ELR (cell line): ENCODE data around the gene NEU2.
A peak's percentile ranks its signal among the peaks of the same experiment; 100 is the strongest.
"Not testable (repeated sequence)": the region's sequence is repeated elsewhere in the genome, so short reads cannot be mapped to it uniquely, and the experiment has no call there.

Experiments used
- DNase-seq: peaks from one replicate; pipeline ENCODE4 v3.0.0-alpha.2; 2015; ENCODE audit warnings: low read depth

The NEU2 gene

GRCh38 chr2:233010569-233011267 is 21.8 kb upstream of the NEU2 start:
- no peak for DNase-seq

DNA sequence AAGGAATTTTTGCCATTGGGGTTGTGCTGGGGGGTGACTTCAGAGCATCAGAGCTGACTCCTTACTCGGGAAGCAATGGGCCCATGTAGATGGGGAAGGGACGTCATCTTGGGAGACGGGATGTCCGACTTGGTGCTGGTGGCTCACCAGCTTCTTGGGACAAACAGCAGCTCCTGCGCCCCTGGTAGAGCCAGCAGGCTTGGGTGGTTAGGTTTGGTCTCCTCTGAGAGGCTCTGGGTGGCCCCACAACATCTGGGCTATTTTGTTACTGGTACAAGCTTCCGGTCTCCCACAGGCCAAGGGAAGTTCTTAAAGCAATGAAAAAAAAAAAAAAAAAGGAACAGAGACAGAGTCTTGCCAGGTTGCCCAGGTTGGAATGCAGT is 21.2 kb upstream of the NEU2 start:
- no peak for DNase-seq

DNA sequence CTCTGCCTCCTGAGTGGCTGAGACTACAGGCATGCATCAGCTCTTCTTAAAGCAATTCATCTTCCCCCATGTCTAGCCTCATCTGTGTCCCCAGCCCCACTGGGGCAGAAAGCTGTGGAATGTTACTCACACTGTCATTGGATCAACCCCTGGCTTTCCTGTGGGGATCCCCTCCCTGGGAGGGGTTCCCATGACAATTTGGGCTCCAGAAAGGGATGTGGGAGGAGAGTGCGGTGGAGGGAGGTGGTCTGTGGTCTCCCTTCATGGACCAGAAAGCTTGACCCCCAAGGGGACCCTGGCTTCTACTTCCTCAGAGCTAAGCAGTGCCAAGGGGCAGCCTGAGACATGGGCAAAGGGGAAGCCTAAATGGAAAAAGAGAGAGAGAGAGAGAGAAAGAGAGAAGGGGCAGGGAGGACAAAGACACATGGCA is 20.8 kb upstream of the NEU2 start:
- DNase-seq, result no peak

DNA sequence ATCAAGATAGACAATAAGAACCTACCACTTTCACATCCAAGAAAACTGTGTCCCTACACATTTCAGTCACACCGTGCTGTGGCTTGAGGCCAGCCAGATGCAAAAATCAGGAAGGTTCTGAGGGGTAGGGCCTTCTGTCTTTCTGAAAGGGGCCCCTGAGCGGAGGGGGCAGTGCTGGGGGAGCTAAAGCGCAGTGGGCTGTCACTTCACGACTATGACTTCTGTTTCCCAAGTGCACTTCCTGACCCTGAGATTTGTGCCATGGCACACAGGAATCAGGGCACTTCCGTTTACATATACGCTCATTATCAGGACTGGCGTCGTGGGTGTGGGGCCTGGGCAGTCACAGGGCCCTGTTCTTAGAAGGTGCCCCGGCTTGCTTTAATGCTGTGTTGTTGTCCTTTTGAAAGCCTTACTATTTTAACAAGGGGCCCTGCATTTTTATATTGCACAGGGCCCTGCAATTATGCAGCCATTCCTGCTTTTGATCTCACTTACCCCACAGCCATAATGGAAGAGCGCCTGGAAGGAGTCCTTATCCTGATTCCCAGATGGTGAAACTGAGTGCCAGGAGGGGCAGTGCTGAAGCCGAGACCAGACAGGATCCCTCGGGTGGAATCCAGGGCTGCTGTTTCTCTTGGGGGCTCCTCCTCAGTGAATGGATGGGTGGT is 20.0 kb upstream of the NEU2 start:
- no peak for DNase-seq

DNA sequence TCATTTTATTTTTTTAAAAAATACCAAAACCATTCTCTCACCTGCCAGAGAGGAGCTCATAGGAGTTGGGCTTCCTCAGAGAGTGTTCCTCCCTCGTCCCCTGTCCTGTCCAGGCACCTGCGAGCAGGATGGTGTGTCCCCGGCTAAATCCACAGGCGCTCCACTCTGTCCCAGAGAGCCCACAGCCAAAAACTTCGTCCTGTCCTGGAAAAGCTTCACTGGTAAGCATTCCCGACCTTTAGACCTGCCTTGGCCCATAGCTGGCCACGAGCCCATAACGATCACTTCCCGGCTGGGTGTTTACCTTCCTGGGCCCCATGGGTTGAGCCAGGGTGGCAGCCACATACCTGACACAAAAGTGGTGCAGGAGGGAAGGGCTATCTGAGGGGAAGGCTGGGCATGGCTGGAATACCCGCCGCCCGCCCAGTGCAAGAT is 19.4 kb upstream of the NEU2 start, which contains the start of gene NGEF:
NGEF (minus strand) TSS at position 230 of the 435 bp plus-strand sequence. CDS start 38,366 bp downstream, outside the sequence.
- no peak for DNase-seq

DNA sequence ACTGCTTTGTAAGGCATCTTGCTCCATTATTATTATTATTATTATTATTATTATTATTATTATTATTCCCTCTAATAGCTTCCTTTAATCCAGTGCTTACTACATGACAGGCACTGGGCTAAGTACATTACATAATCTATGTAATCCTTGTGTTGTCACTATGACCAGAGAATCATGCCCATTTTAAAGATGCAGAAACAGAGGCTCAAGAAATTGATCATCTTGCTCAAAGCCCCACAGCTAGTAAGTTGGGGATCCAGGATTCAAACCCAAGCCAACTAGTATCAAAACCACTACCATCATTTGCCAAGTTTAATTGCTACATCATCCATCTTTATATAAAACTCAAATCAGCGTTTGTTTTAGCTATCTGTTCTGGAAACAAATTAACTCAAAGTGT is 18.8 kb upstream of the NEU2 start:
- no peak for DNase-seq

DNA sequence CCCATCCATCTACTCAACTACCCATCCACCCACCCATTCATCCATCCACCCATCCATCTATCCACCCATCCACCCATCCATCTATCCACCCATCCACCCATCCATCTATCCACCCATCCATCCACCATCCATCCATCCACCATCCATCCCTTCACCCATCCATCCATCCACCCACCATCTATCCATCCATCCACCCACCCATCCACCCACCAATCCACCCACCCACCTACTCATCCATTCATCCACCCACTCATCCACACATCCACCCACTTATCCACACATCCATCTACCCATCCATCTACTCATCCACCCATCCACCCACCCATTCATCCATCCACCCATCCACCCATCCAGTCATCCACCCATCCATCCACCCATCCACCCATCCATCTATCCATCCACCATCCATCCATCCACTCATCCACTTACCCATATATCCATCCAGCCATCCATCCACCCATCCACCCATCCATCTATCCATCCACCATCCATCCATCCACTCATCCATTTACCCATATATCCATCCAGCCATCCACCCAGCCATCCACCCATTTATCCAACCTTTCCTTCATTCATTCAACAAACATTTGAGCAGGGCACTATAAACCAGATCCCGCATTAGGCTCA is 17.3 kb upstream of the NEU2 start:
- DNase-seq, result no peak

GRCh38 chr2:233017947-233018346 is 14.5 kb upstream of the NEU2 start:
- no peak for DNase-seq

GRCh38 chr2:233019610-233020009 is 12.9 kb upstream of the NEU2 start:
- DNase-seq, result not testable (repeated sequence)

- DNase-seq, result no peak
Measured at GRCh38 chr2:233020454-233020853, 12.0 kb upstream of the NEU2 start.

GRCh38 chr2:233021771-233022170 is 10.7 kb upstream of the NEU2 start:
- DNase-seq, result peak; percentile 68

DNA sequence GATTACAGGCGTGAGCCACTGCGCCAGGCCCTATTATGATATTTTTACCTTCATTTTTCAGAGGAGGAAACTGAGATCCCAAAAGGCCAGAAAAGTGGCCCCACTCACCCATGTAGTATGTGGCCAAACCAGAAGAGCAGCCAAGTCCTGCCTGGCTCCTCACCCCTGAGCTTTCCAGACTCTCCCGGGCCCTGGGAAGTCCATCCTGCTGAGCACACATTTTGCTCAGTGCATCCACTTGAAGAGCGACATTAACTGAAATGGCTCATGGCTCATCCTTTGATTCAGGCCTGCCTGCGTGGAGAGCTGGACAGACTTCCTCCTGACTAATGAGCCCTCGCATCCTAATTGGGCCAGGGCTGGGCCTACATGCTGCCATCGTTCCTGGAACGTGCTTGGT is 9.9 kb upstream of the NEU2 start:
- DNase-seq, result no peak

- no peak for DNase-seq
Measured at GRCh38 chr2:233023007-233023760, 9.3 kb upstream of the NEU2 start.

DNA sequence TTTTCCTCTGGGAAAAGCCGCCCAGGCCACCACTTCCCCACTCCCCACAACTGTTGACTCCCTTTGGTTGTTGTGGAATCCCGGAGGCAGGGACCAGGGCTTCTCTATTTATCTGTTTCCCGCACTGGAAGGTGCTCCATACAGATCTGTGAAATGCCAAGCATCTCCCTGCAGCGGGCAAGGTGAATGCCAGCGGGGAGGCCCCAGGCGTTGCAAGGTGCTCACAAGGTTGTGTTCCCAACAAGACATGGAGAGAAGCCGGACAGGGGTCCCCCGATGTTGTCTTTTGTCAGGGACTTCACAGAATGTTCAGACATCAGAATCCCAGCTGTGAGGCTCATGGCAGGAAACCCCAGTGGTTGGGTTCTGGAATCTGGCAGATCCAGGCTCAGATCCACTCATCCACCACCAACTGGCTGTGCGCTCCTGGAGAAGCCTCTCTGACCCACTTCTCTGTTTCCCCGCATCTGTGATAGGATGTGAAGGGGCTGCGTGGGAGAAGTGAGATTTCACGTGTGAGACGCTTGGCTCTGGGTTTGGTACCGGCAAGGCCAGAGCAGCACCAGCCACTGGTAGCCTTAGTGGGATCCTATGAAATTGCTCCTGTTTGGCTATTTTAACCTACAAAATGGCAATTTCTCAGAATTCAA is 8.6 kb upstream of the NEU2 start:
- DNase-seq, result no peak

- DNase-seq, result no peak
Measured at GRCh38 chr2:233025706-233026105, 6.8 kb upstream of the NEU2 start.

GRCh38 chr2:233026198-233026813 is 6.2 kb upstream of the NEU2 start:
- DNase-seq, result peak; percentile 82

DNA sequence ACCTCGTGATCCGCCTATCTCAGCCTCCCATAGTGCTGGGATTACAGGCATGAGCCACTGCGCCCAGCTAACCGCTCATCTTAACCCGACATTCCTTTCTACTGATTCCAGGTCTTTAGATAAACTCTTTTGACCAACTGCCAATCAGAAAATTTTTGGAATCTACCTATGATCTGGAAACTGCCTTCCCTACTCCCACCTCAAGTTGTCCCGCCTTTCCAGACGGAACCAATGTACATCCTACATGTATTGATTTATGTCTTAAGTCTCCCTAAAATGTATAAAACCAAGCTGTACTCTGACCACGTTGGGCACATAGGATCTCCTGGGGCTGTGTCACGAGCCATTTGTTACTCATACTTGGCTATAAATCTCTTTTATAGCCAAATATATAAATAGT is 3.2 kb upstream of the NEU2 start:
- peak; percentile 80 for DNase-seq

GRCh38 chr2:233031556-233032500 is 644 bp upstream of the NEU2 start:
- DNase-seq, result no peak

- peak; percentile 92 for DNase-seq
Measured at GRCh38 chr2:233033672-233034071, 1.2 kb downstream of the NEU2 start.
